GM19467 (cell line): ENCODE measurements around the gene DNM3.

ENCODE experiments used
- ATAC-seq: cut with Tn5 transposase; IDR thresholded peaks from one replicate; pipeline ENCODE4 v1.9.1; 2021; ENCODE audit warnings: mild to moderate bottlenecking, moderate library complexity; ENCODE audit not compliant: unreplicated experiment

The DNM3 gene

GRCh38 chr1:172135076-172135672 is 293.9 kb downstream of the DNM3 start:
- no peak for ATAC-seq

GRCh38 chr1:172135978-172136610 is 294.8 kb downstream of the DNM3 start:
- no peak for ATAC-seq

- ATAC-seq: no peak
Measured at GRCh38 chr1:172136925-172137324, 295.6 kb downstream of the DNM3 start.

- no peak for ATAC-seq
Measured at GRCh38 chr1:172137703-172138454, 296.6 kb downstream of the DNM3 start.

- no peak for ATAC-seq
Measured at GRCh38 chr1:172138634-172139033, 297.3 kb downstream of the DNM3 start.

GRCh38 chr1:172139196-172139595 is 297.9 kb downstream of the DNM3 start:
- no peak for ATAC-seq

- no peak for ATAC-seq
Measured at GRCh38 chr1:172140072-172140471, 298.8 kb downstream of the DNM3 start.

- ATAC-seq: no peak
Measured at GRCh38 chr1:172140591-172140990, 299.3 kb downstream of the DNM3 start.

GRCh38 chr1:172141341-172141881 is 300.1 kb downstream of the DNM3 start:
- ATAC-seq: no peak

- ATAC-seq: no peak
Measured at GRCh38 chr1:172142324-172142723, 301.0 kb downstream of the DNM3 start.

GRCh38 chr1:172143384-172144055 is 302.2 kb downstream of the DNM3 start:
- ATAC-seq: no peak

GRCh38 chr1:172144445-172145061 is 303.3 kb downstream of the DNM3 start:
- ATAC-seq: no peak

GRCh38 chr1:172145231-172145651 is 303.9 kb downstream of the DNM3 start:
- ATAC-seq: no peak

GRCh38 chr1:172145656-172146055 is 304.4 kb downstream of the DNM3 start:
- no peak for ATAC-seq

GRCh38 chr1:172146141-172146850 is 305.0 kb downstream of the DNM3 start:
- no peak for ATAC-seq

- no peak for ATAC-seq
Measured at GRCh38 chr1:172147541-172147940, 306.2 kb downstream of the DNM3 start.

- no peak for ATAC-seq
Measured at GRCh38 chr1:172148213-172148612, 306.9 kb downstream of the DNM3 start.

GRCh38 chr1:172148707-172149106 is 307.4 kb downstream of the DNM3 start:
- ATAC-seq: no peak

GRCh38 chr1:172149346-172149745 is 308.0 kb downstream of the DNM3 start:
- ATAC-seq: no peak

- peak; percentile 88 for ATAC-seq
Measured at GRCh38 chr1:172154551-172154950, 313.3 kb downstream of the DNM3 start.
